Measurements from ENCODE around the gene DHRSX. TPM values are rescaled to one million over a fixed set of nuclear protein-coding genes. Genes with fewer than 3 reads are reported as not detected.
"Not testable (repeated sequence)": the region's sequence is repeated elsewhere in the genome, so short reads cannot be mapped to it uniquely, and the experiment has no call there.

Gene DHRSX
- total RNA-seq, 1 donor from 2014 or later = 30.4 TPM

- Mint-ChIP-seq H3K4me1 (ENCODE audit: low read depth, unreplicated experiment) (no peaks in the 10 kb centered on the region), H3K27me3 (ENCODE audit: low read depth, unreplicated experiment) (peaks cover under 1% of the 10 kb centered on the region), H3K27ac (ENCODE audit: unreplicated experiment) (no peak overlapping the region), H3K36me3 (ENCODE audit: low read depth, unreplicated experiment) (no peaks in the 10 kb centered on the region), H3K4me3 (ENCODE audit: unreplicated experiment) (no peak overlapping the region), H3K9me3 (ENCODE audit: unreplicated experiment) (no peaks in the 10 kb centered on the region)
- H3K4me3 ChIP-seq (ENCODE audit: insufficient read depth, low read depth, low read length) = no peak overlapping the region
- H3K9me3 ChIP-seq (ENCODE audit: insufficient read depth, low read depth, low read length) = no peaks in the 10 kb centered on the region
- H4K20me1 ChIP-seq (ENCODE audit: insufficient read depth, low read length) = no peaks in the 10 kb centered on the region
- no peak for DNase-seq (ENCODE audit: low read depth)
- H3K79me2 ChIP-seq (ENCODE audit: insufficient read depth, low read length) = no peaks in the 10 kb centered on the region
- no peak overlapping the region for H2AFZ ChIP-seq (ENCODE audit: low read depth, low read length)
- H3K4me1 ChIP-seq (ENCODE audit: insufficient read depth, low read length) = no peaks in the 10 kb centered on the region
- no peak overlapping the region for H3K9ac ChIP-seq (ENCODE audit: low read length)
- no peaks in the 10 kb centered on the region for H3K36me3 ChIP-seq (ENCODE audit: insufficient read depth, low read length)
- H3K27me3 ChIP-seq (ENCODE audit: insufficient read depth, low read length) = peaks cover 6% of the 10 kb centered on the region
- no peak for TF ChIP-seq CTCF (IDR thresholded peaks at IDR 0.05; ENCODE audit: insufficient read depth, low read depth, low read length)
- no peak for TF ChIP-seq EZH2 (IDR thresholded peaks at IDR 0.05; ENCODE audit: insufficient read depth, low read length)
- FAIRE-seq = no peak
- no peak overlapping the region for H3K4me2 ChIP-seq (ENCODE audit: low read length)
- H3K27ac ChIP-seq (ENCODE audit: low read depth, low read length) = no peak overlapping the region
Measured at GRCh38 chrX:2521927-2522386, 21.2 kb upstream of the DHRSX start.

- Histone ChIP-seq H3K9ac (ENCODE audit: low read length) (no peak overlapping the region), H3K4me1 (ENCODE audit: insufficient read depth, low read length) (no peaks in the 10 kb centered on the region), H4K20me1 (ENCODE audit: insufficient read depth, low read length) (no peaks in the 10 kb centered on the region), H3K9me3 (ENCODE audit: insufficient read depth, low read depth, low read length) (no peaks in the 10 kb centered on the region), H3K4me2 (ENCODE audit: low read length) (no peak overlapping the region), H3K27ac (ENCODE audit: low read depth, low read length) (no peak overlapping the region), H3K4me3 (ENCODE audit: insufficient read depth, low read depth, low read length) (no peak overlapping the region), H3K27me3 (ENCODE audit: insufficient read depth, low read length) (peaks cover 5% of the 10 kb centered on the region), H2AFZ (ENCODE audit: low read depth, low read length) (no peak overlapping the region), H3K36me3 (ENCODE audit: insufficient read depth, low read length) (no peaks in the 10 kb centered on the region), H3K79me2 (ENCODE audit: insufficient read depth, low read length) (no peaks in the 10 kb centered on the region)
- Mint-ChIP-seq H3K27me3 (ENCODE audit: low read depth, unreplicated experiment) (no peaks in the 10 kb centered on the region), H3K9me3 (ENCODE audit: unreplicated experiment) (no peaks in the 10 kb centered on the region), H3K36me3 (ENCODE audit: low read depth, unreplicated experiment) (no peaks in the 10 kb centered on the region), H3K27ac (ENCODE audit: unreplicated experiment) (no peak overlapping the region), H3K4me1 (ENCODE audit: low read depth, unreplicated experiment) (no peaks in the 10 kb centered on the region), H3K4me3 (ENCODE audit: unreplicated experiment) (no peak overlapping the region)
- no peak for DNase-seq (ENCODE audit: low read depth)
- FAIRE-seq = no peak
- TF ChIP-seq CTCF (IDR thresholded peaks at IDR 0.05; ENCODE audit: insufficient read depth, low read depth, low read length) (no peak), EZH2 (IDR thresholded peaks at IDR 0.05; ENCODE audit: insufficient read depth, low read length) (no peak)
Measured at GRCh38 chrX:2521092-2521926, 20.5 kb upstream of the DHRSX start.

- H3K4me1 Mint-ChIP-seq (ENCODE audit: low read depth, unreplicated experiment) = no peaks in the 10 kb centered on the region
- no peaks in the 10 kb centered on the region for H3K9me3 ChIP-seq (ENCODE audit: insufficient read depth, low read depth, low read length)
- no peak overlapping the region for H3K4me2 ChIP-seq (ENCODE audit: low read length)
- no peak overlapping the region for H3K9ac ChIP-seq (ENCODE audit: low read length)
- H4K20me1 ChIP-seq (ENCODE audit: insufficient read depth, low read length) = no peaks in the 10 kb centered on the region
- H3K4me1 ChIP-seq (ENCODE audit: insufficient read depth, low read length) = no peaks in the 10 kb centered on the region
- FAIRE-seq = no peak
- no peak overlapping the region for H3K27ac ChIP-seq (ENCODE audit: low read depth, low read length)
- TF ChIP-seq CTCF (IDR thresholded peaks at IDR 0.05; ENCODE audit: insufficient read depth, low read depth, low read length) (no peak), EZH2 (IDR thresholded peaks at IDR 0.05; ENCODE audit: insufficient read depth, low read length) (no peak)
- no peak overlapping the region for H3K27ac Mint-ChIP-seq (ENCODE audit: unreplicated experiment)
- H3K36me3 Mint-ChIP-seq (ENCODE audit: low read depth, unreplicated experiment) = no peaks in the 10 kb centered on the region
- no peaks in the 10 kb centered on the region for H3K36me3 ChIP-seq (ENCODE audit: insufficient read depth, low read length)
- no peaks in the 10 kb centered on the region for H3K27me3 Mint-ChIP-seq (ENCODE audit: low read depth, unreplicated experiment)
- no peaks in the 10 kb centered on the region for H3K79me2 ChIP-seq (ENCODE audit: insufficient read depth, low read length)
- no peak overlapping the region for H3K4me3 ChIP-seq (ENCODE audit: insufficient read depth, low read depth, low read length)
- no peaks in the 10 kb centered on the region for H3K9me3 Mint-ChIP-seq (ENCODE audit: unreplicated experiment)
- H3K4me3 Mint-ChIP-seq (ENCODE audit: unreplicated experiment) = no peak overlapping the region
- H3K27me3 ChIP-seq (ENCODE audit: insufficient read depth, low read length) = peaks cover 5% of the 10 kb centered on the region
- H2AFZ ChIP-seq (ENCODE audit: low read depth, low read length) = no peak overlapping the region
- DNase-seq (ENCODE audit: low read depth) = no peak
Measured at GRCh38 chrX:2520539-2520938, 19.8 kb upstream of the DHRSX start.

- H3K9ac ChIP-seq (ENCODE audit: low read length); H3K4me1 Mint-ChIP-seq (ENCODE audit: low read depth, unreplicated experiment); H3K27ac Mint-ChIP-seq (ENCODE audit: unreplicated experiment); H3K79me2 ChIP-seq (ENCODE audit: insufficient read depth, low read length); H3K36me3 Mint-ChIP-seq (ENCODE audit: low read depth, unreplicated experiment); H3K27me3 Mint-ChIP-seq (ENCODE audit: low read depth, unreplicated experiment); H2AFZ ChIP-seq (ENCODE audit: low read depth, low read length); H3K9me3 Mint-ChIP-seq (ENCODE audit: unreplicated experiment); H3K27me3 ChIP-seq (ENCODE audit: insufficient read depth, low read length); DNase-seq (ENCODE audit: low read depth); H3K4me1 ChIP-seq (ENCODE audit: insufficient read depth, low read length); H3K4me3 Mint-ChIP-seq (ENCODE audit: unreplicated experiment); H3K9me3 ChIP-seq (ENCODE audit: insufficient read depth, low read depth, low read length); H3K4me3 ChIP-seq (ENCODE audit: insufficient read depth, low read depth, low read length); H3K4me2 ChIP-seq (ENCODE audit: low read length); H3K36me3 ChIP-seq (ENCODE audit: insufficient read depth, low read length); H4K20me1 ChIP-seq (ENCODE audit: insufficient read depth, low read length); H3K27ac ChIP-seq (ENCODE audit: low read depth, low read length); FAIRE-seq: not testable (repeated sequence)
Measured at GRCh38 chrX:2519638-2520037, 18.9 kb upstream of the DHRSX start.
